K562 (cell line): ENCODE measurements around the gene DEDD2. TPM values are rescaled to one million over a fixed set of nuclear protein-coding genes. Genes with fewer than 3 reads are reported as not detected.

Experiments
- ATAC-seq: fragments of 200-7000 bp; cut with Tn5 transposase; 3 replicates; pipeline ENCODE4 v1.9.1; 2020; ENCODE audit warnings: moderate library complexity
- BruUV-seq: library from RNA; stranded (reverse); fragments of 400-500 nt; replicated peaks from 2 replicates; lab custom pipeline; 2021; lab: Mats Ljungman, UMichigan
- CTCF ChIA-PET: fragments of 300-600 bp; formaldehyde crosslinking; extraction: SDS; loops from one replicate; lab custom pipeline; 2021; ENCODE audit warnings: low intra/inter-chr PET ratio; lab: Yijun Ruan, JAX
- POLR2A ChIA-PET: fragments of 300-600, 350-650 bp; sonication (Branson Sonifier 250); formaldehyde crosslinking; extraction: SDS; loops from one replicate; lab custom pipeline; 2021; ENCODE audit warnings: antibody characterized with exemption, inconsistent platforms; lab: Yijun Ruan, JAX
- DNase-seq, 4 experiments: peaks; one replicate each; pipeline versions ENCODE4 v3.0.0 to v3.0.0-alpha.2; 2011 to 2018; ENCODE audit warnings: low spot score in 3 of 4, mixed read lengths in 3 of 4; ENCODE audit errors: extremely low read depth in 1 of 4
- FAIRE-seq: peaks from 2 replicates; lab custom pipeline; 2011; peaks lifted over from hg19 to GRCh38; lab: Jason Lieb, UNC
- H2AFZ ChIP-seq: 2 replicates; pipeline ENCODE4 v1.6.0; 2011; ENCODE audit warnings: low read depth, low read length, control low read depth, inconsistent platforms
- H3K27ac ChIP-seq: fragments of 200-600 bp; 3 replicates; pipeline ENCODE4 v1.8.0; 2011; ENCODE audit warnings: low read depth, mild to moderate bottlenecking, control low read depth, inconsistent platforms, low read length, moderate library complexity, mixed read lengths; ENCODE audit errors: extremely low read depth
- H3K27me3 ChIP-seq, 2 experiments: fragments of 300-600 bp in 1 of 2; 2 replicates in 1 of 2; 3 replicates in 1 of 2; pipeline versions ENCODE4 v1.6.0 to v1.8.0; 2011; ENCODE audit warnings: inconsistent platforms in 2 of 2, low read length in 2 of 2, mild to moderate bottlenecking in 1 of 2, mixed read lengths in 1 of 2, moderate library complexity in 1 of 2; ENCODE audit not compliant: control insufficient read depth in 2 of 2, insufficient read depth in 2 of 2
- H3K36me3 ChIP-seq: fragments of 300-600 bp; 3 replicates; pipeline ENCODE4 v1.8.0; 2011; ENCODE audit warnings: mild to moderate bottlenecking, low read length, inconsistent platforms; ENCODE audit not compliant: control insufficient read depth, insufficient read depth
- H3K4me1 ChIP-seq, 2 experiments: fragments of 200-600 bp in 1 of 2; replicated peaks in 1 of 2; 2 replicates in 1 of 2; 3 replicates in 1 of 2; pipeline versions ENCODE4 v1.5.1 to v1.8.0; 2011; ENCODE audit warnings: inconsistent platforms in 2 of 2, low read length in 2 of 2, mild to moderate bottlenecking in 1 of 2, mixed read lengths in 1 of 2, moderate library complexity in 1 of 2; ENCODE audit not compliant: control insufficient read depth in 2 of 2, insufficient read depth in 2 of 2
- H3K4me2 ChIP-seq: 2 replicates; pipeline ENCODE4 v1.6.1; 2011; ENCODE audit warnings: low read length, control low read depth, inconsistent platforms, mixed read lengths; ENCODE audit not compliant: insufficient read depth
- H3K4me3 ChIP-seq: fragments of 200-600 bp; sonication (generic), shearing (Covaris generic); 2 replicates; pipeline ENCODE4 v1.5.1; 2016; ENCODE audit warnings: control low read depth, inconsistent platforms
- H3K79me2 ChIP-seq: fragments of 200-600 bp; 3 replicates; pipeline ENCODE4 v1.8.0; 2011; ENCODE audit warnings: low read length, inconsistent platforms; ENCODE audit not compliant: control insufficient read depth, insufficient read depth
- H3K9ac ChIP-seq, 2 experiments: 2 replicates each; pipeline versions ENCODE4 v1.6.0 to v1.6.1; 2011; ENCODE audit warnings: low read depth in 2 of 2, low read length in 2 of 2, control low read depth in 1 of 2, inconsistent platforms in 1 of 2, mild to moderate bottlenecking in 1 of 2, mixed read lengths in 1 of 2; ENCODE audit not compliant: insufficient read depth in 1 of 2
- H3K9me1 ChIP-seq: one replicate; pipeline ENCODE4 v1.6.0; 2011; ENCODE audit warnings: inconsistent platforms, mild to moderate bottlenecking, low read length, moderate library complexity; ENCODE audit not compliant: control insufficient read depth, insufficient read depth
- H3K9me3 ChIP-seq: replicated peaks from 2 replicates; pipeline ENCODE4 v1.5.1; 2011; ENCODE audit warnings: low read depth, low read length, inconsistent platforms; ENCODE audit not compliant: control insufficient read depth, insufficient read depth
- H4K20me1 ChIP-seq: replicated peaks from 2 replicates; pipeline ENCODE4 v1.6.1; 2011; ENCODE audit warnings: low read length, inconsistent platforms, mixed read lengths; ENCODE audit not compliant: control insufficient read depth, insufficient read depth
- BCLAF1 ChIP-seq, 2 experiments: fragments of 450-650 bp in 1 of 2; IDR thresholded peaks; 2 replicates each; pipeline ENCODE4 v1.6.1; 2011 to 2017; ENCODE audit warnings: low read depth in 2 of 2, antibody characterized with exemption in 1 of 2, borderline replicate concordance in 1 of 2, low read length in 1 of 2, mild to moderate bottlenecking in 1 of 2, mixed read lengths in 1 of 2; ENCODE audit not compliant: control insufficient read depth in 1 of 2
- EGR1 ChIP-seq: fragments of 450-650 bp; conservative IDR thresholded peaks from 2 replicates; pipeline ENCODE4 v1.6.1; 2017; ENCODE audit warnings: mild to moderate bottlenecking
- GATA2 ChIP-seq: sonication (generic); formaldehyde crosslinking; IDR thresholded peaks from 2 replicates; pipeline ENCODE4 v1.4.0; 2020; ENCODE audit warnings: mild to moderate bottlenecking, missing genetic modification reagents
- KDM5B ChIP-seq: fragments of 200-600 bp; sonication (generic); IDR thresholded peaks from 2 replicates; pipeline ENCODE4 v1.6.1; 2012; ENCODE audit warnings: low read depth, mild to moderate bottlenecking, moderate library complexity, low read length, control low read depth, inconsistent platforms; ENCODE audit not compliant: insufficient replicate concordance
- MTA1 ChIP-seq: fragments of 450-650 bp; IDR thresholded peaks from 2 replicates; pipeline ENCODE4 v1.6.1; 2017; ENCODE audit warnings: borderline replicate concordance
- PHF21A ChIP-seq: fragments of 450-650 bp; IDR thresholded peaks from 2 replicates; pipeline ENCODE4 v1.6.1; 2017; ENCODE audit warnings: low read depth, borderline replicate concordance
- POLR2G ChIP-seq: fragments of 200-400 bp; formaldehyde crosslinking; IDR thresholded peaks from 2 replicates; pipeline ENCODE4 v1.6.1; 2017; ENCODE audit warnings: low read depth, mild to moderate bottlenecking, antibody characterized with exemption, low read length, moderate library complexity
- TEAD1 ChIP-seq, 2 experiments: fragments of 450-650 bp in 1 of 2; sonication (generic) in 1 of 2; formaldehyde crosslinking; IDR thresholded peaks; 2 replicates each; pipeline versions ENCODE4 v1.4.0 to v1.8.0; 2020 to 2022; ENCODE audit warnings: mild to moderate bottlenecking in 2 of 2, missing genetic modification reagents in 1 of 2
- THAP7 ChIP-seq: fragments of 250-450 bp; sonication (Bioruptor Pico); IDR thresholded peaks from 2 replicates; pipeline ENCODE4 v1.5.0; 2021
- XRCC4 ChIP-seq: IDR thresholded peaks from one replicate; pipeline ENCODE4 v1.6.1; 2011; ENCODE audit not compliant: insufficient read depth, insufficient read length; ENCODE audit errors: extremely low read depth
- ZNF24 ChIP-seq: fragments of 450-650 bp; IDR thresholded peaks from 2 replicates; pipeline ENCODE4 v1.6.1; 2016
- ZNF253 ChIP-seq: fragments of 250-450 bp; sonication (Bioruptor Pico); conservative IDR thresholded peaks from 2 replicates; pipeline ENCODE4 v1.6.1; 2021; ENCODE audit warnings: mild to moderate bottlenecking
- ZNF766 ChIP-seq: fragments of 200-800 bp; sonication (Bioruptor generic); conservative IDR thresholded peaks from 2 replicates; pipeline ENCODE4 v1.6.1; 2016; ENCODE audit warnings: missing genetic modification characterization, missing compliant biosample characterization
- WGBS: fragments of 100-300 bp; shearing (Covaris generic); methylation state at CpG from one replicate; pipeline ENCODE4 v1.1.6; 2016; ENCODE audit warnings: low coverage, mixed read lengths; ENCODE audit not compliant: insufficient coverage; ENCODE audit errors: missing lambda C conversion rate; 5-methylcytosine and 5-hydroxymethylcytosine counted together
- in situ Hi-C: fragments of 300-500 bp; cut with MboI; formaldehyde crosslinking; loops from 4 replicates; pipeline ENCODE4 v1.15.0; 2018; ENCODE audit warnings: inconsistent platforms, mixed read lengths
- intact Hi-C: fragments of 100-400 bp; cut with micrococcal nuclease; formaldehyde crosslinking; loops from 2 replicates; pipeline ENCODE4 v1.14.2; 2022
- polyA plus RNA-seq, 8 experiments: library from polyadenylated mRNA; depleted of rRNA in 4 of 8; stranded (reverse) in 5 of 8; unstranded in 3 of 8; fragments of >200 nt; fragmentation: Nextera tagmentation in 2 of 8; fragmentation: Illumina TruSeq in 1 of 8; extraction: Ambion mirVana in 2 of 8; extraction: Trizol in 1 of 8; gene quantifications; 2 replicates each; pipeline versions ENCODE4 v1.2.1 to v1.2.3, GENCODE V29; 2011 to 2014; ENCODE audit warnings: inconsistent platforms in 1 of 8, missing spikeins in 1 of 8
- total RNA-seq, 7 experiments: library from RNA; depleted of rRNA in 6 of 7; stranded (reverse); fragments of >200 nt in 6 of 7; fragmentation: Illumina TruSeq in 2 of 7; extraction: Trizol in 2 of 7; gene quantifications; 2 replicates each; pipeline versions ENCODE4 v1.2.1 to v1.2.3, GENCODE V29; 2011 to 2021; ENCODE audit warnings: low replicate concordance in 1 of 7

The DEDD2 gene
- total and polyA plus RNA-seq, 9 of the 15 experiments (the other 6 are each of a cell fraction or from before 2014, with no cell fraction given) = 4.3 to 43.0 (median 29.2) TPM

GRCh38 chr19:42156571-42156970 lies 60.9 kb downstream of the DEDD2 start:
- in situ Hi-C loops = no loop called here
- POLR2A ChIA-PET = no interaction called here

GRCh38 chr19:42155796-42156195 lies 61.7 kb downstream of the DEDD2 start:
- Histone ChIP-seq H2AFZ (no peak overlapping the region), H3K9me1 (no peaks in the 10 kb centered on the region), H3K9me3 (no peaks in the 10 kb centered on the region), H3K27ac (no peak overlapping the region), H3K27me3 (peaks cover 38 to 73% of the 10 kb centered on the region in 2 experiments), H3K36me3 (no peaks in the 10 kb centered on the region), H3K4me1 (no peaks in the 10 kb centered on the region), H3K9ac (no peak overlapping the region), H3K4me2 (no peak overlapping the region), H4K20me1 (peaks cover 27% of the 10 kb centered on the region), H3K79me2 (no peaks in the 10 kb centered on the region), H3K4me3 (no peak overlapping the region)
- DNase-seq = no peak
- 5% methylated on average over 10 of the region's 10 CpGs for WGBS
- TF ChIP-seq POLR2G = no peak
- no peak for TF ChIP-seq ZNF766 (CRISPR knock-in tag)
- no peak for TF ChIP-seq BCLAF1 (IDR thresholded peaks at IDR 0.05; ENCODE audit: borderline replicate concordance in 1 of 2, control insufficient read depth in 1 of 2, low read depth in 2 of 2, low read length in 1 of 2)
- no peak for FAIRE-seq
- POLR2A ChIA-PET = no interaction called here
- no TSS peak for BruUV-seq
- CTCF ChIA-PET = no interaction called here
- in situ Hi-C loops = no loop called here
- intact Hi-C loops = no loop called here
- no peak for ATAC-seq

More at GRCh38 chr19:42156571-42156970, 60.9 kb downstream of the DEDD2 start:
- no peaks in the 10 kb centered on the region for H3K4me1 ChIP-seq
- TF ChIP-seq TEAD1 (CRISPR knock-in tag; IDR thresholded peaks at IDR 0.05) = no peak
- no peak for TF ChIP-seq MTA1
- no peak for TF ChIP-seq THAP7 (CRISPR knock-in tag)
- no peak for TF ChIP-seq ZNF253
- TF ChIP-seq PHF21A = no peak
- TF ChIP-seq GATA2 (CRISPR knock-in tag) = no peak
- TF ChIP-seq EGR1 = no peak
- TF ChIP-seq KDM5B = no peak
- TF ChIP-seq ZNF24 = no peak
- TF ChIP-seq XRCC4 = no peak
- 3% methylated on average over 8 of the region's 8 CpGs for WGBS
- H3K9ac ChIP-seq = no peak overlapping the region
- H3K9me1 ChIP-seq = no peaks in the 10 kb centered on the region
- no peaks in the 10 kb centered on the region for H3K36me3 ChIP-seq
- H2AFZ ChIP-seq = no peak overlapping the region
- peaks cover 43 to 76% of the 10 kb centered on the region in 2 experiments for H3K27me3 ChIP-seq
- FAIRE-seq (no peak), ATAC-seq (no peak), DNase-seq (no peak)
- no TSS peak for BruUV-seq
- H3K79me2 ChIP-seq = no peaks in the 10 kb centered on the region
- intact Hi-C loops = no loop called here
- no peaks in the 10 kb centered on the region for H3K9me3 ChIP-seq
- H4K20me1 ChIP-seq = peaks cover 25% of the 10 kb centered on the region
- no peak overlapping the region for H3K4me2 ChIP-seq
- CTCF ChIA-PET = no interaction called here
- no peak overlapping the region for H3K4me3 ChIP-seq
- no peak overlapping the region for H3K27ac ChIP-seq
